Uterus (tissue), 4 donors: ENCODE results near the gene KLK15. TPM values are rescaled to one million over a fixed set of nuclear protein-coding genes. Genes with fewer than 3 reads are reported as not detected.

Experiments
- DNase-seq, 2 donors: peaks; one replicate each; pipeline ENCODE4 v3.0.0-alpha.2; 2019 to 2020
- H3K27ac ChIP-seq, 2 donors: fragments of 200-600 bp; sonication (generic); 1 replicate in 1 of 2; 2 replicates in 1 of 2; pipeline ENCODE4 v1.5.1; 2016 to 2018
- H3K27me3 ChIP-seq, 2 donors: fragments of 200-600 bp; sonication (generic); one replicate each; pipeline ENCODE4 v1.5.1; 2018 to 2019; ENCODE audit warnings: control low read depth in 1 of 2
- H3K36me3 ChIP-seq, 2 donors: fragments of 200-600 bp; sonication (generic); one replicate each; pipeline ENCODE4 v1.5.1; 2019; ENCODE audit warnings: control low read depth in 1 of 2
- H3K4me1 ChIP-seq, 2 donors: fragments of 200-600 bp; sonication (generic); one replicate each; pipeline ENCODE4 v1.5.1; 2018 to 2019; ENCODE audit warnings: control low read depth in 1 of 2
- H3K4me3 ChIP-seq, 2 donors: fragments of 200-600 bp; sonication (generic); 1 replicate in 1 of 2; 2 replicates in 1 of 2; pipeline ENCODE4 v1.5.1; 2018 to 2019; ENCODE audit warnings: mild to moderate bottlenecking in 1 of 2
- H3K9me3 ChIP-seq, 2 donors: fragments of 200-600 bp; sonication (generic); one replicate each; pipeline ENCODE4 v1.5.1; 2019; ENCODE audit warnings: control low read depth in 1 of 2
- CTCF ChIP-seq, 4 experiments: fragments of 200-600 bp in 2 of 4; fragments of 450-650 bp in 2 of 4; sonication (generic) in 2 of 4; IDR thresholded peaks; one replicate each; pipeline ENCODE4 v1.5.1; 2016 to 2019; ENCODE audit warnings: antibody characterized with exemption in 4 of 4, mild to moderate bottlenecking in 2 of 4, moderate library complexity in 1 of 4
- POLR2A ChIP-seq, 2 donors: fragments of 450-650 bp; IDR thresholded peaks; one replicate each; pipeline ENCODE4 v1.6.1; 2016; ENCODE audit warnings: antibody characterized with exemption in 2 of 2, mild to moderate bottlenecking in 1 of 2, moderate library complexity in 1 of 2
- intact Hi-C: fragments of 100-400 bp; cut with DNase I; formaldehyde crosslinking; loops from one replicate; pipeline ENCODE4 v1.15.1; 2023; ENCODE audit warnings: low total_unique reads
- total RNA-seq, 4 donors: library from RNA; depleted of rRNA in 3 of 4; stranded (reverse); fragments of >200 nt in 3 of 4; gene quantifications; one replicate each; pipeline versions ENCODE4 v1.1.0 to v1.2.4, GENCODE V29; 2014 to 2023
- donor health status: DM: yes; HTN: yes; CAD: no.

The KLK15 gene
- total RNA-seq, 4 donors from 2014 or later: not detected

GRCh38 chr19:50796634-50797428, 36.5 kb downstream of the KLK15 start:
- no peak for TF ChIP-seq CTCF (IDR thresholded peaks at IDR 0.05)
- no peak for TF ChIP-seq POLR2A (IDR thresholded peaks at IDR 0.05)
- intact Hi-C loops: no loop called here
- H3K27ac ChIP-seq: no peak overlapping the region
- DNase-seq: no peak
- H3K4me1 ChIP-seq: no peaks in the 10 kb centered on the region
- no peaks in the 10 kb centered on the region for H3K9me3 ChIP-seq
- H3K27me3 ChIP-seq: no peaks in the 10 kb centered on the region
- H3K36me3 ChIP-seq: no peaks in the 10 kb centered on the region
- H3K4me3 ChIP-seq: no peak overlapping the region

- TF ChIP-seq CTCF (IDR thresholded peaks at IDR 0.05) (no peak), POLR2A (IDR thresholded peaks at IDR 0.05) (no peak)
- intact Hi-C loops: no loop called here
- Histone ChIP-seq H3K36me3 (no peaks in the 10 kb centered on the region), H3K4me3 (no peak overlapping the region), H3K27ac (no peak overlapping the region), H3K9me3 (no peaks in the 10 kb centered on the region), H3K4me1 (no peaks in the 10 kb centered on the region), H3K27me3 (no peaks in the 10 kb centered on the region)
- no peak for DNase-seq
These were observed 37.2 kb downstream of the KLK15 start for GRCh38 chr19:50796128-50796633.

GRCh38 chr19:50795664-50796073, 37.7 kb downstream of the KLK15 start:
- H3K9me3 ChIP-seq: no peaks in the 10 kb centered on the region
- TF ChIP-seq POLR2A (IDR thresholded peaks at IDR 0.05) (no peak), CTCF (IDR thresholded peaks at IDR 0.05) (no peak)

GRCh38 chr19:50794876-50795663, 38.3 kb downstream of the KLK15 start:
- Histone ChIP-seq H3K27ac (no peak overlapping the region), H3K9me3 (no peaks in the 10 kb centered on the region), H3K27me3 (no peaks in the 10 kb centered on the region), H3K4me1 (no peaks in the 10 kb centered on the region), H3K36me3 (no peaks in the 10 kb centered on the region), H3K4me3 (no peak overlapping the region)
- intact Hi-C loops: no loop called here
- no peak for DNase-seq
- TF ChIP-seq CTCF (IDR thresholded peaks at IDR 0.05) (no peak), POLR2A (IDR thresholded peaks at IDR 0.05) (no peak)

More at GRCh38 chr19:50795664-50796073, 37.7 kb downstream of the KLK15 start:
- no peak overlapping the region for H3K4me3 ChIP-seq
- H3K4me1 ChIP-seq: no peaks in the 10 kb centered on the region
- H3K27ac ChIP-seq: no peak overlapping the region
- intact Hi-C loops: no loop called here
- no peaks in the 10 kb centered on the region for H3K36me3 ChIP-seq
- no peaks in the 10 kb centered on the region for H3K27me3 ChIP-seq
- DNase-seq: no peak
